ENCODE results near the gene CCDC43. TPM values are rescaled to one million over a fixed set of nuclear protein-coding genes. Genes with fewer than 3 reads are reported as not detected.

The CCDC43 gene
- total and polyA plus RNA-seq, 2 of the 13 experiments (the other 11 are each of a cell fraction or from before 2014, with no cell fraction given), result 17.5 to 94.8 TPM

- TF ChIP-seq RBM39 (IDR thresholded peaks at IDR 0.05; ENCODE audit: low read depth, low read length, poor library complexity, severe bottlenecking) (peak; percentile 29), ZNF724P (CRISPR knock-in tag; IDR thresholded peaks at IDR 0.05; ENCODE audit: borderline replicate concordance) (peak; percentile 85; the same call in 1 of the 2 replicates), MIER3 (CRISPR knock-in tag; IDR thresholded peaks at IDR 0.05; ENCODE audit: borderline replicate concordance) (0 out of 2 replicates have a peak, but pooled peaks have one; percentile 35), EED (CRISPR knock-in tag; IDR thresholded peaks at IDR 0.05) (no peak), ZBTB38 (CRISPR knock-in tag; IDR thresholded peaks at IDR 0.05) (peak; percentile 51; the same call in 1 of the 2 replicates), NFYC (CRISPR knock-in tag; IDR thresholded peaks at IDR 0.05) (no peak; the same call in 1 of the 2 replicates), NRL (CRISPR knock-in tag; IDR thresholded peaks at IDR 0.05; ENCODE audit: borderline replicate concordance) (peak; percentile 61; the same call in 1 of the 2 replicates), MAX (IDR thresholded peaks at IDR 0.05) (peak; percentile 64), ZSCAN12 (CRISPR knock-in tag; IDR thresholded peaks at IDR 0.05) (no peak), RAD21 (CRISPR knock-in tag; IDR thresholded peaks at IDR 0.05) (peak; percentile 30; the same call in 1 of the 2 replicates), MTA1 (CRISPR knock-in tag; IDR thresholded peaks at IDR 0.05; ENCODE audit: borderline replicate concordance) (peak; percentile 40; the same call in 1 of the 2 replicates), ZNF503 (CRISPR knock-in tag; IDR thresholded peaks at IDR 0.05) (peak; percentile 13; the same call in 1 of the 2 replicates), ZNF891 (CRISPR knock-in tag; IDR thresholded peaks at IDR 0.05) (peak; percentile 93), HNF4A (CRISPR knock-in tag; IDR thresholded peaks at IDR 0.05) (peak; percentile 36; the same call in 1 of the 2 replicates), ZNF3 (CRISPR knock-in tag; IDR thresholded peaks at IDR 0.05) (no peak), TBP (CRISPR knock-in tag; IDR thresholded peaks at IDR 0.05) (no peak), TCF12 (IDR thresholded peaks at IDR 0.05) (no peak), TCF12 (CRISPR knock-in tag; IDR thresholded peaks at IDR 0.05) (0 out of 2 replicates have a peak, but pooled peaks have one; percentile 38), POLR2AphosphoS2 (IDR thresholded peaks at IDR 0.05; ENCODE audit: low read depth, low read length) (no peak), TRIM22 (IDR thresholded peaks at IDR 0.05) (no peak), PHF20 (CRISPR knock-in tag; IDR thresholded peaks at IDR 0.05) (peak; percentile 95), ZNF770 (CRISPR knock-in tag; IDR thresholded peaks at IDR 0.05) (0 out of 2 replicates have a peak, but pooled peaks have one; percentile 12), ZNF10 (CRISPR knock-in tag; IDR thresholded peaks at IDR 0.05; ENCODE audit: borderline replicate concordance, low read depth) (no peak), KDM2A (CRISPR knock-in tag; IDR thresholded peaks at IDR 0.05; ENCODE audit: borderline replicate concordance, low read depth) (peak; percentile 92), EEA1 (CRISPR knock-in tag; IDR thresholded peaks at IDR 0.05; ENCODE audit: borderline replicate concordance) (no peak)
Observed at GRCh38 chr17:44708401-44709263, 19.1 kb upstream of the CCDC43 start, which contains the start of gene DBF4B (continued).
